Activated naive CD4-positive, alpha-beta T cell treated with anti-CD3 and anti-CD28 coated beads, Interleukin-2, amount 50 U/mL, for 24 hours (primary cell): Measurements from ENCODE around the gene MECR.
"Not testable (repeated sequence)": the region's sequence is repeated elsewhere in the genome, so short reads cannot be mapped to it uniquely, and the experiment has no call there.

ENCODE experiments used
- H3K27ac Mint-ChIP-seq: one replicate; pipeline ENCODE4 v1.8.0; 2021; ENCODE audit warnings: mild to moderate bottlenecking, mixed read lengths
- H3K27me3 Mint-ChIP-seq: one replicate; pipeline ENCODE4 v1.8.0; 2021; ENCODE audit warnings: mixed read lengths
- H3K36me3 Mint-ChIP-seq: one replicate; pipeline ENCODE4 v1.8.0; 2021; ENCODE audit warnings: mixed read lengths
- H3K4me1 Mint-ChIP-seq: one replicate; pipeline ENCODE4 v1.8.0; 2021; ENCODE audit warnings: mixed read lengths
- H3K4me3 Mint-ChIP-seq: one replicate; pipeline ENCODE4 v1.8.0; 2021; ENCODE audit warnings: mild to moderate bottlenecking, mixed read lengths
- H3K9me3 Mint-ChIP-seq: one replicate; pipeline ENCODE4 v1.8.0; 2021; ENCODE audit warnings: mixed read lengths

MECR gene

DNA sequence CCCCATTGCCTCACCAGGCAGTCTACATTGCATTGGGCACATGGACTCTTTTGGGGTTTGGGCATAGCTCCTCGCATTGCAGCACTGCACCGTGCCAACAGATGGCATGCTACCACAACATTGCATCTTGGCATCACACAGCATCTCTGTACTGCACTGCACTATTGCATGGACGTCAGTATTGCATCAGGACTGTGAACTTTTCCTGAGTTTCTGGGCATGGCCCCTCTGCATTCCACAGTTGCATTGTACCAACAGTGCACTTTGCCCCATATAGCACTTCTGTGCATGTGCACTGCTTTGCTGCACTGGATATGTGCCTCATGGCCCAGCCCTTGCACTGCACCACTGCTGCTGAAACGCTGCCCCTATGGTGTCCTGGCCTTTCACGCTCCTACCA lies 15.1 kb upstream of the MECR start:
- no peaks in the 10 kb centered on the region for H3K36me3 Mint-ChIP-seq
- H3K27ac Mint-ChIP-seq: no peak overlapping the region
- H3K9me3 Mint-ChIP-seq: no peaks in the 10 kb centered on the region
- H3K4me1 Mint-ChIP-seq: no peaks in the 10 kb centered on the region
- no peak overlapping the region for H3K4me3 Mint-ChIP-seq
- H3K27me3 Mint-ChIP-seq: peaks cover 5% of the 10 kb centered on the region

DNA sequence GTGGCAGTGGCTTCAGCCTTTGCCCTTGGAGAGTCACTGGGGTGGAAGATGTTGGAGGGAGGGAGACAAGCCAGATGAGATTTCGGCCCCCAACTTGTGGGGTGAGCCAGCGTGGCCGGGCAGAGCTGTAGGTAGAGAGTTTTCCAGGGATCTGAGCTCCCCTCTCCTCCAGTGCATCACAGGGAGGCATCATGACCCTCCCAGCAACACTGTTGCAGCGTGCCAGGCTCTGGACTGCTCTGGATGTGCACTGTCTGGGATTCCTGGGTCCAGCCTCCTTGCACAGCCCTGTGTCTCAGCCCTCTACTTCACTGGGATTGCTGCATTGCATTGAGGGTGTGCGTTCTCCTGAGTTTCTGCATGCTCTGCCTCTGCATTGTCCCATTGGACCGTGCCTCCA lies 14.5 kb upstream of the MECR start:
- H3K9me3 Mint-ChIP-seq: no peaks in the 10 kb centered on the region
- H3K4me1 Mint-ChIP-seq: no peaks in the 10 kb centered on the region
- H3K27me3 Mint-ChIP-seq: peaks cover 7% of the 10 kb centered on the region
- no peak overlapping the region for H3K4me3 Mint-ChIP-seq
- H3K36me3 Mint-ChIP-seq: no peaks in the 10 kb centered on the region
- no peak overlapping the region for H3K27ac Mint-ChIP-seq

- H3K9me3 Mint-ChIP-seq: no peaks in the 10 kb centered on the region
- peaks cover 1% of the 10 kb centered on the region for H3K4me1 Mint-ChIP-seq
- H3K27ac Mint-ChIP-seq: no peak overlapping the region
- no peaks in the 10 kb centered on the region for H3K36me3 Mint-ChIP-seq
- peaks cover 18% of the 10 kb centered on the region for H3K27me3 Mint-ChIP-seq
- H3K4me3 Mint-ChIP-seq: no peak overlapping the region
Measured at GRCh38 chr1:29243871-29244200, 13.1 kb upstream of the MECR start.

DNA sequence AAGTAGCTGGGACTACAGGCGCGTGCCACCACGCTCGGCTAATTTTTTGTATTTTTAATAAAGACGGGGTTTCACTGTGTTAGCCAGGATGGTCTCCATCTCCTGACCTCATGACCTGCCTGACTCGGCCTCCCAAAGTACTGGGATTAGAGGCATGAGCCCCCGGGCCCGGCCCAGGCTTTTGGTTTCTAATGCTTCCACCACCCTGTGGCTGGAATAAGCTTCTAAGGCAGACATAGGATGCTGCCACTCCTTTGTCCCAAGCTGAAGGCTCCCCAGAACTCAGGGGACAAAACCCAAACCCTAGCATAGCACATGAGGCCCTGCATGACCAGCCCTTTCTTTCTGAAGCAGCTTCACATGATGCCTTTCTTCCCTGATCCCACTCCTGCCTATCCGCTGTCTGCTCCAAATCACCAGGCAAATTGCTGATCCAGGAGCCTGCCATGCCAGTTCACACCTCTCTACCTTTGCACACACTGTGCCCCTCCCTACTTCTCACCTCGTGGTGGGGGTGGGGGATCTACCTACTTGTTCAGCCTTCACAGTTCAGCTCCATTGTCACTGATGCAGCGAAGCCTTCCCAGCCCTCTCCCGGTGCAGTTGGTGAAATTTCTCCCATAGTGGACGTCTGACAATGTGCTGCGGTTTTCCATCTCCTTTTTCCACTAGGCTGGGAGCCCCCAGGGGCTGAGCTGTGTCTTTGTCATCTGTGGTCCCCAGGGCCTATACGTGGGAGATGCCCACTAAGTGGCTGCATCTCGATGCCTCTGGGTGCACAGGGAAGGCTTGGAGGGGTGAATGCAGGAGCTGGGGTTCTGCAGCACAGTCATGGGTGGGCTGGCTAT lies 12.5 kb upstream of the MECR start:
- no peak overlapping the region for H3K27ac Mint-ChIP-seq
- peaks cover 21% of the 10 kb centered on the region for H3K27me3 Mint-ChIP-seq
- H3K4me1 Mint-ChIP-seq: peaks cover 5% of the 10 kb centered on the region
- H3K36me3 Mint-ChIP-seq: no peaks in the 10 kb centered on the region
- no peaks in the 10 kb centered on the region for H3K9me3 Mint-ChIP-seq
- H3K4me3 Mint-ChIP-seq: no peak overlapping the region

DNA sequence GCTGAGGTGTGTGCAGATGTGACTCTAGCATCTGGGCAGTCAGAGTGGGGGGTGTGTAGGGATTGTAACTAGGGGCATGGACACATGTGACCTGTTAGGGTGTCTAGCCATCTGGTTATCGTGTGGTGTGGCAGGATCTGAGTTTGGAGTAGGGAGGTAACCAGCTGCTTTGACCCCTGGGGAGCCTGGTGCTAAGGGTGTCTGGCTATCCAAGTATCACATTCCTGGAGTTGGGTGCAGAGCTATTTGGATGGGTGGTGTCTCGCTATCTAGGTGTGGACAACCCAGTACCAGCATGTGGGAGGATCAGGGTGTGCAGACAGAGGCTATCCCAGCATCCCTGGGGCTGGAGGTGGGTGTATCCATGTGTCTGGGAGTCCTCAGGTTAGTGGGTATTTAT lies 10.3 kb upstream of the MECR start:
- no peaks in the 10 kb centered on the region for H3K9me3 Mint-ChIP-seq
- no peak overlapping the region for H3K4me3 Mint-ChIP-seq
- peak overlapping the region; percentile 48 for H3K27ac Mint-ChIP-seq
- peaks cover 32% of the 10 kb centered on the region for H3K27me3 Mint-ChIP-seq
- H3K4me1 Mint-ChIP-seq: peaks cover 14% of the 10 kb centered on the region
- no peaks in the 10 kb centered on the region for H3K36me3 Mint-ChIP-seq

- H3K9me3 Mint-ChIP-seq: no peaks in the 10 kb centered on the region
- H3K36me3 Mint-ChIP-seq: no peaks in the 10 kb centered on the region
- no peak overlapping the region for H3K4me3 Mint-ChIP-seq
- H3K27me3 Mint-ChIP-seq: peaks cover 35% of the 10 kb centered on the region
- H3K27ac Mint-ChIP-seq: no peak overlapping the region
- peaks cover 18% of the 10 kb centered on the region for H3K4me1 Mint-ChIP-seq
Measured at GRCh38 chr1:29240400-29240837, 9.7 kb upstream of the MECR start.

GRCh38 chr1:29239142-29239541 lies 8.4 kb upstream of the MECR start:
- H3K27me3 Mint-ChIP-seq: peaks cover 35% of the 10 kb centered on the region
- H3K36me3 Mint-ChIP-seq: no peaks in the 10 kb centered on the region
- peak overlapping the region; percentile 85 for H3K4me3 Mint-ChIP-seq
- H3K27ac Mint-ChIP-seq: no peak overlapping the region
- H3K9me3 Mint-ChIP-seq: no peaks in the 10 kb centered on the region
- H3K4me1 Mint-ChIP-seq: peaks cover 18% of the 10 kb centered on the region

- Mint-ChIP-seq H3K27me3 (peaks cover 35% of the 10 kb centered on the region), H3K4me3 (peak overlapping the region; percentile 85), H3K9me3 (no peaks in the 10 kb centered on the region), H3K4me1 (peaks cover 18% of the 10 kb centered on the region), H3K27ac (no peak overlapping the region), H3K36me3 (no peaks in the 10 kb centered on the region)
Measured at GRCh38 chr1:29238620-29239002, 7.9 kb upstream of the MECR start.

DNA sequence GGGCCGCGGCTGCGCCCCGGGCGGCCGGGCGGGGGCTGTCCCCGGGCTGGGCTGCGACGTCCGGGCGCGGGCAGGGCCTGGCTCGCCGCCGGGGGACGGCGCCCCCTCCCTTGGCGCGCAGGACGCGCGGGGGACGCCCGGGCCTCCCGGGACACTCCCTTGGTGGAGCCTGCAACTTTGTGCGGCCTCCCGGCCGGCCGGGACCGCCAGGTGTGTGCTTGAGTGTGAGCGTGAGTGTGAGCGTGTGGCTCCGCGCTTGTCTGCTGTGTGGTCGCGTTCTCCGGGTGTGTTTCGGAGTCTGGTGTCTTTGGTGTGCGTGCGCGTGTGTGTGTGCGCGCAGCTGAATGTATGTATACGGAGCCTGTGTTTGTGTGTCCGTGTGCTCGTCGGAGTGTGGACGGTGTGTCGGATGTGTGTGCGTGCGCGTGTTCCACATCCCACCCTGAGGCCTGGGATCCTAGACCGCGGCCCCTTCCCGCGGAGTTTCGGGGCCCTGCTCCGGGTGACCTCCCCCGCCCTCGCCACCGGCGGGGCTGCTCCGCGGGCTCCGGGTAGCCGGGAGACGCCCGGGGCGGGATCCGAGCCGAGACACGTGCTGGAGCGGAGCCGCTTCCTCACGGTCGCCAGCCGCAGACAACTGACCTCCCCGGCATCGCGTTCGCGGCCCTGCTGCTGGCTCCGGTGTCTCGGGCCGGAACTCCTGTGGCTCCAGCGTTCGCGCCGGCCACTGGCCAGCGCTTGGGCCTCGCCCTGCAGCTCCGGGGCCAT lies 7.3 kb upstream of the MECR start:
- peaks cover 35% of the 10 kb centered on the region for H3K27me3 Mint-ChIP-seq
- H3K4me3 Mint-ChIP-seq: peak overlapping the region; percentile 79
- peaks cover 18% of the 10 kb centered on the region for H3K4me1 Mint-ChIP-seq
- no peaks in the 10 kb centered on the region for H3K9me3 Mint-ChIP-seq
- no peaks in the 10 kb centered on the region for H3K36me3 Mint-ChIP-seq
- H3K27ac Mint-ChIP-seq: no peak overlapping the region

- Mint-ChIP-seq H3K27me3 (peaks cover 35% of the 10 kb centered on the region), H3K27ac (peak overlapping the region; percentile 10), H3K4me1 (peaks cover 18% of the 10 kb centered on the region), H3K9me3 (no peaks in the 10 kb centered on the region), H3K4me3 (peak overlapping the region; percentile 83), H3K36me3 (no peaks in the 10 kb centered on the region)
Measured at GRCh38 chr1:29237129-29237821, 6.5 kb upstream of the MECR start.

- Mint-ChIP-seq H3K4me3 (peak overlapping the region; percentile 83), H3K27me3 (peaks cover 35% of the 10 kb centered on the region), H3K9me3 (no peaks in the 10 kb centered on the region), H3K4me1 (peaks cover 18% of the 10 kb centered on the region), H3K27ac (peak overlapping the region; percentile 10), H3K36me3 (no peaks in the 10 kb centered on the region)
Measured at GRCh38 chr1:29236712-29237128, 6.0 kb upstream of the MECR start.

DNA sequence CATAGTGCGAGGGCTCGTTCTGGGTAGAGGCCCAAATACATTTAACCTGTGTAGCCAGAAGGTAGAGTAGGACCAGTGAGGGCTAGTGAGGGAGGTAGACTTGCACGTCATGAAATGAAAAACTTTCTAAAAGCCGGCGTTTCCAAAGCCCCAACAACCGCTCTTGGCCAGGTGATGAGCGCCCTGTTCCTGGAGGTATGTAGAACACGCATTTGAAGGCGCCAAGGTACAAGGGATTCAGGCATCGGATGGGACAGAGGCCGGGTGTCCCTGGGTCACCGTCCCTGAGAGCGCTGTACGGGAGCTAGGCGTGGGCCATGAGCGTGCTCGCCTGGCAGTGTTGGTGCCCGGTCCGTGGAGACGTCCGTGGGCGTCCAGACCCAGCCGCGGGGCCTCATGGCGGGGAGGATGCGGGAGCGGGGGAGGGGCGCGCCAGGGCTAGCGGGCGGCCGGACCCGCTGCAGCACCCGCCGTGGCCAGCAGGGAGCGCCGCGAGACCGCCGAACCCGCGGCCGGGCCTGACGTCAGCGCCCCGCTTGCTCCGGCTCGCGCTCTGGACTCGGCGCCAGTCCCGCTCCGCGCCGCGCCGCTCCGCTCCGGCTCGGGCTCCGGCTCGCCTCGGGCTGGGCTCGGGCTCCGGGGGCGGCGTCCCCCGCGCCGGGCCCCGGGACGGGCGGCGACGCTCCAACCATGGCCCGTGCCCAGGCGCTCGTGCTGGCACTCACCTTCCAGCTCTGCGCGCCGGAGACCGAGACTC lies 5.4 kb upstream of the MECR start, which contains the start of gene PTPRU:
PTPRU (plus strand) TSS at position 568 of the 757 bp plus-strand sequence; CDS start at position 691, 123 bp downstream.
- Mint-ChIP-seq H3K36me3 (no peaks in the 10 kb centered on the region), H3K4me3 (peak within 1 kb of the TSS; percentile 83), H3K4me1 (peaks cover 22% of the 10 kb centered on the region), H3K9me3 (no peaks in the 10 kb centered on the region), H3K27me3 (peaks cover 33% of the 10 kb centered on the region), H3K27ac (peak within 1 kb of the TSS; percentile 10)

- H3K9me3 Mint-ChIP-seq, H3K36me3 Mint-ChIP-seq, H3K27ac Mint-ChIP-seq, H3K4me3 Mint-ChIP-seq: not testable (repeated sequence)
- Mint-ChIP-seq H3K4me1 (peaks cover 32% of the 10 kb centered on the region), H3K27me3 (peaks cover 25% of the 10 kb centered on the region)
Measured at GRCh38 chr1:29234881-29235280, 4.1 kb upstream of the MECR start.

DNA sequence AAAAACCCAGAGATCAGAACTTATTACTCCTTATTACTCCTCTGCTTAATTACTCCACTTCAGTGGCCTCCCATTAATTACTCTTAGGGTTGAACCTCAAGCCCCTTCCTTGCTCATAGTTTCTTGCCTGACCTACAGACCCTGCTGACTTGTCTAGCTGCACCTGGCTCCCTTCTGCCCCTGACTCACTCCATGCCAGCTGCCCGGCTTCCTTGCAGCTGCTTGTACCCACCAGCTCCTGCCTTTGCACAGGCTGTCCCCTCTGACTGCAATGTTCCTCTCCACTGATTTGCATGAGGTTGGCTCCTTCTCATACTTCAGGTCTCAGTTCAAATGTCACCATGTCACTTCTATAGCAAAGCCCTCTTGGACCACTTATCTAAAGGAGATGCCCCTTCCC lies 3.7 kb upstream of the MECR start:
- peaks cover 22% of the 10 kb centered on the region for H3K27me3 Mint-ChIP-seq
- peaks cover 36% of the 10 kb centered on the region for H3K4me1 Mint-ChIP-seq
- H3K4me3 Mint-ChIP-seq: no peak overlapping the region

GRCh38 chr1:29233693-29234092 lies 3.0 kb upstream of the MECR start:
- no peak overlapping the region for H3K4me3 Mint-ChIP-seq
- no peaks in the 10 kb centered on the region for H3K36me3 Mint-ChIP-seq
- H3K27me3 Mint-ChIP-seq: peaks cover 16% of the 10 kb centered on the region
- H3K4me1 Mint-ChIP-seq: peaks cover 34% of the 10 kb centered on the region
- peak overlapping the region; percentile 10 for H3K27ac Mint-ChIP-seq
- H3K9me3 Mint-ChIP-seq: no peaks in the 10 kb centered on the region

More for the DNA sequence above, 3.7 kb upstream of the MECR start:
- H3K27ac Mint-ChIP-seq: peak overlapping the region; percentile 10
- no peaks in the 10 kb centered on the region for H3K9me3 Mint-ChIP-seq
- no peaks in the 10 kb centered on the region for H3K36me3 Mint-ChIP-seq
